Small intestine (tissue), 7 donors: ENCODE results near the gene COL5A1. TPM values are rescaled to one million over a fixed set of nuclear protein-coding genes. Genes with fewer than 3 reads are reported as not detected.

Experiments used
- DNase-seq, 2 donors: peaks; one replicate each; pipeline versions ENCODE4 v3.0.0 to v3.0.0-alpha.2; 2013
- FAIRE-seq: peaks from 2 replicates; lab custom pipeline; 2012; peaks lifted over from hg19 to GRCh38; lab: Jason Lieb, UNC
- H3K27ac ChIP-seq, 3 donors: one replicate each; pipeline ENCODE4 v1.5.1; 2013; ENCODE audit warnings: low read length in 2 of 3, mild to moderate bottlenecking in 2 of 3, control low read depth in 1 of 3, inconsistent platforms in 1 of 3, low read depth in 1 of 3, moderate library complexity in 1 of 3
- H3K27me3 ChIP-seq, 3 donors: one replicate each; pipeline ENCODE4 v1.6.1; 2013; ENCODE audit warnings: low read length in 3 of 3, inconsistent platforms in 1 of 3; ENCODE audit not compliant: control insufficient read depth in 3 of 3, insufficient read depth in 3 of 3
- H3K36me3 ChIP-seq, 3 donors: one replicate each; pipeline ENCODE4 v1.6.1; 2013; ENCODE audit warnings: low read length in 3 of 3, inconsistent platforms in 1 of 3, low read depth in 1 of 3, mild to moderate bottlenecking in 1 of 3, moderate library complexity in 1 of 3; ENCODE audit not compliant: control insufficient read depth in 3 of 3, insufficient read depth in 2 of 3
- H3K4me1 ChIP-seq, 3 donors: one replicate each; pipeline ENCODE4 v1.6.1; 2013; ENCODE audit warnings: low read length in 2 of 3, inconsistent platforms in 1 of 3, low read depth in 1 of 3, mild to moderate bottlenecking in 1 of 3, moderate library complexity in 1 of 3; ENCODE audit not compliant: control insufficient read depth in 3 of 3, insufficient read depth in 2 of 3
- H3K4me3 ChIP-seq, 3 donors: one replicate each; pipeline ENCODE4 v1.5.1; 2013; ENCODE audit warnings: low read length in 3 of 3, control low read depth in 1 of 3, inconsistent platforms in 1 of 3, low read depth in 1 of 3, mild to moderate bottlenecking in 1 of 3, moderate library complexity in 1 of 3
- H3K9me3 ChIP-seq, 2 donors: one replicate each; pipeline ENCODE4 v1.6.1; 2013; ENCODE audit warnings: low read depth in 1 of 2, low read length in 1 of 2; ENCODE audit not compliant: control insufficient read depth in 2 of 2, insufficient read depth in 1 of 2
- WGBS, 3 donors: extraction: QIAGEN DNeasy Blood & Tissue Kit; methylation state at CpG; one replicate each; pipeline ENCODE4 v1.1.7; 2013; 5-methylcytosine and 5-hydroxymethylcytosine counted together
- polyA plus RNA-seq, 4 donors: library from polyadenylated mRNA; stranded (reverse) in 3 of 4; unstranded in 1 of 4; fragments of 200-250 nt in 3 of 4; fragments of 120-200 nt in 1 of 4; gene quantifications; one replicate each; pipeline versions ENCODE4 v1.2.1 to v1.2.3, GENCODE V29; 2013
- donor health status: healthy with polysubstance abuse.
- donor health status: control.
- donor health status: control.
- donor health status: Bipolar disorder and iron deficiency.
- donor health status: healthy.

COL5A1 gene
- polyA plus RNA-seq, 4 donors, result 0.22 to 54.0 (median 5.4) TPM

DNA sequence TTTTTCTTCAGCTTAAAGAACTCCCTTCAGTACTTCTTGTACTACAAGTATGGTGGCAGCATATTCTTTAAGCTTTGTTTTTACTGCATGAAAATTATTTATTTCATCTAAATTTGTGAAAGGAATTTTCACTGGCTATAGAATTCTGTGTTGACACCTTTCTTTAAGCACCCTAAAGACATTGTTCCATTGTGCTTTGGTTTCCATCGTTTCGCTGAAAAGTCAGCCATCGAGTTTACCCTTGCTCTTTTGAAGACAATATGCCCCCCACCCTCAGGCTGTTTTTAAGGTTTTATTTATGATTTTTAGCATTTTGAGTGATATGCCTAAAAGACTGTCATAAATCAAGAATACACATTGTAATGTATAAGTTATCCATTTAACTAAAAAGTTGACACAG is 27.3 kb upstream of the COL5A1 start:
- FAIRE-seq (no peak), DNase-seq (no peak)
- no peaks in the 10 kb centered on the region for H3K27me3 ChIP-seq
- no peak overlapping the region for H3K27ac ChIP-seq
- WGBS, 3 donors, result 92 to 97% (median 94%) methylated on average over 3 of the region's 3 CpGs
- no peaks in the 10 kb centered on the region for H3K9me3 ChIP-seq
- H3K4me3 ChIP-seq, result no peak overlapping the region
- H3K36me3 ChIP-seq, result no peaks in the 10 kb centered on the region
- no peaks in the 10 kb centered on the region for H3K4me1 ChIP-seq

DNA sequence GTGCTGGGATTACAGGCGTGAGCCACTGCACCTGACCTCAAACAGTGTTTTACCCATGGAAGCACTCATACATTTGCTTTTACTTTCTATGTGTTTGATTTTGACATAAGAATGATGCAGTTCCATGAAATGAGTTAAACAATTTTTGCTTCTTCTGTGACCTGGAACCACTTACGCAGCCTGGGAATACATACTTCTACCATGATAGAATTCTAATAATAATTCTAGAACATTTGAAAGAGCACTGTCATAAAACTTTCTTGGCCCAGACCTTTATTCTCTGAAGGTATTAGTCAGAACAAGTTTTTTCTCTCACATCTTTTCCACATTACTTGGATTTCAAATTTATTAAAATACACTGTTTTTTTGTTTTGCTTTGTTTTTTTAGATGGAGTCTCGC is 25.3 kb upstream of the COL5A1 start:
- Histone ChIP-seq H3K36me3 (no peaks in the 10 kb centered on the region), H3K9me3 (no peaks in the 10 kb centered on the region), H3K4me1 (no peaks in the 10 kb centered on the region), H3K4me3 (no peak overlapping the region), H3K27me3 (no peaks in the 10 kb centered on the region), H3K27ac (no peak overlapping the region)
- no peak for DNase-seq
- WGBS, 3 donors, result 81 to 90% (median 82%) methylated on average over 3 of the region's 3 CpGs
- FAIRE-seq, result no peak

DNA sequence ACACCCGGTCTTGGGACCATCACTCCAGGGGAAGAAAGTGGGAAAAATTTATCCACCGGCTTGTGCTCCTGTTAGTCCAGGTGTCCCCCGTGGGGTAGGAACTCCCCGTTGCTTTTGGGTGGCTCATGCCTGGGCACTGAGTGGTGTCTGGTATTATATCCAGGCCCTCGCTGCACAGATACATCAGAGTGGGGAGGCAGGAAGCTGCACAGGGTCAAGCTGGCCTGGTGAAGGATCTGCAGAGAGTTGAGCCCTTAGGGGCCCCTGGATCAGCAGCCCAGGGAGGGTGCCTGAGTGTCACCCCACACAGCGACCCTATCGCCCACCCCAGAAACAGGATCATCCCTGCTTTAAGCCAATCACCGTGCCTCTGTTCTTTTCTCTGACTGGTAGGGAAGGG is 24.4 kb upstream of the COL5A1 start:
- no peak for FAIRE-seq
- WGBS, 3 donors, result 82 to 90% (median 85%) methylated on average over 8 of the region's 8 CpGs
- Histone ChIP-seq H3K36me3 (no peaks in the 10 kb centered on the region), H3K27me3 (no peaks in the 10 kb centered on the region), H3K4me3 (no peak overlapping the region), H3K4me1 (no peaks in the 10 kb centered on the region), H3K27ac (no peak overlapping the region), H3K9me3 (no peaks in the 10 kb centered on the region)
- no peak for DNase-seq

DNA sequence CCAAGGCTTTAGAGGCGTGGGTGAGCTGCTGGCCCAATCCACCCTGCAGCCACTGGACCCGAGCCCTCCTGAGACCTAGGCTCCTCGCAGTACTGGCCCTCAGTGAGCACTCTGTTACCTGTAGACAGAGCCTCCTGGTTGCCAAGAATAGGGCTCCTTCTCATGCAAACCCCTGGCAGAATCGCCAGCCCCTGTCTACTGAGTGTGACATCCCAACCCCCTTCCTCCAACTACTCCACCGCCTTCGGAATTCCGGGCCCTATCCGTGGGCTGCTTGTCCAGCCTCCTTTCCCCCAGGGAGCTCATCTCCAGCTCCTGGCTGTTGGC is 23.8 kb upstream of the COL5A1 start:
- H3K4me1 ChIP-seq, result no peaks in the 10 kb centered on the region
- WGBS, 3 donors, result 68 to 76% (median 75%) methylated on average over 8 of the region's 8 CpGs
- H3K27ac ChIP-seq, result no peak overlapping the region
- no peak for FAIRE-seq
- H3K4me3 ChIP-seq, result no peak overlapping the region
- no peak for DNase-seq
- H3K27me3 ChIP-seq, result no peaks in the 10 kb centered on the region
- no peaks in the 10 kb centered on the region for H3K36me3 ChIP-seq
- no peaks in the 10 kb centered on the region for H3K9me3 ChIP-seq

DNA sequence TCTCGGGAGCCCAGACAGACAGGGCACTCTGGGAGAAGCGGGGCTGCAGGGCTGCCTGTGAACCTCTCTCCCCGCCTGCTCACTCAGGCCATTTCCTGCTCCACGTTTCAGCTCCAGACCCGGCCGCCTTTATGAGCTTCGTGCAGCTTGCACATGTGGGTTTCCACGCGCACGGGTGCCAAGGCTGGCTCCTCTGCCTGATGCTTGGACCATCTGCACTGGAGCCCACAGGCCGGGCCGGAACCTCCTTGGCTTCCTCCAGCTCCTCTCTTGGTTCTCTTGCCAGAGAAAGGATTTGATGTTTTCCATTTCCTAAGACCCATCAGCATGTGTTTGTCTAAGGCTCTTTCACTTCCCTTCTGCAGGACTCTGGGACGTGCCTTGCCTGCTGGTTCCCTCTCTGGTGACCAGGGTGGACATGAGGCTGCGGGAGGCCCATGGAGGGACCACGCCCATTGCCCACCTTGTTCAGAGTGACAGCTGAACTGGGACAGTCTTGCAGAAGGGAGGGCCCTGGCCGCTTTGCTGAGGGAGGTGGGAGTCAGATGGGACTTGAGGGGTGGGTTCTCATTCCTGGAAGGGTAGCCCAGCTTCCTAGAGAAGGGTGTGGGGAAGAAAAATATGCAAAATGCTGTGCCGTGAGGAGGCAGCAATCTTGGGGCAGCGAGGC is 23.3 kb upstream of the COL5A1 start:
- Histone ChIP-seq H3K27ac (no peak overlapping the region), H3K4me1 (no peaks in the 10 kb centered on the region), H3K9me3 (no peaks in the 10 kb centered on the region), H3K4me3 (no peak overlapping the region), H3K27me3 (no peaks in the 10 kb centered on the region), H3K36me3 (no peaks in the 10 kb centered on the region)
- DNase-seq (no peak), FAIRE-seq (no peak)
- 56 to 69% (median 68%) methylated on average over 18 of the region's 18 CpGs for WGBS, 3 donors

DNA sequence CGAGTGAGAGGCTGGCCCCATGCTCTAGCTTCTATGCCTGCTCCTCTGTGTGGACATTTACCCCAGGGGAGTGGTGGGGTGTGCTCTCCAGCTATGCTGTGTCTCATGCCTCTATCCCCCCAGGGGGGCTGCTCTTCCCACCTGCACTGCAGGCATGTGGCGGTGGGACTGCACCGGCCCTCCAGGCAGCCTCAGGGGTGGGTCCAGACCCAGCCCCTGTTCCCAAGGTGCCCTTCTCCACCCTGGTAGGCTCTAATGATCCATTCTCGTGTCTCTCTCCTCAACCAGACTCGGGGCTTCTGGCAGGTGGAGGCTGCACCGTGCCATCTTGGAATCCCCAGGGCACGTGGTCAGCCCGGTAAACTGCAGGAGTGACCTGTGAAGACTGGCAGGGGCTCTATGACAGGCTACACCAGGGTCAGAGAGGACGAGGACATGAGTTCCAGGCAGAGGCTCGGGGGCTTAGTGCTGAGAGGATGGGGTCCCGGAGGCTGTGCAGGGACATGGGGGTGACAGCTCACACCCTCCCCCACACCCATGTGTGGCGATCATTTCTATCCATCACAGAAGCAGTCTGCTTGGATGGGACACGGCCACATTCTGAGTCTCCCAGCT is 22.7 kb upstream of the COL5A1 start:
- H3K4me1 ChIP-seq, result no peaks in the 10 kb centered on the region
- no peaks in the 10 kb centered on the region for H3K9me3 ChIP-seq
- DNase-seq, result no peak
- H3K27ac ChIP-seq, result no peak overlapping the region
- no peak for FAIRE-seq
- no peak overlapping the region for H3K4me3 ChIP-seq
- H3K27me3 ChIP-seq, result no peaks in the 10 kb centered on the region
- WGBS, 3 donors, result 66 to 85% (median 67%) methylated on average over 12 to 13 of the region's 13 CpGs
- no peaks in the 10 kb centered on the region for H3K36me3 ChIP-seq

DNA sequence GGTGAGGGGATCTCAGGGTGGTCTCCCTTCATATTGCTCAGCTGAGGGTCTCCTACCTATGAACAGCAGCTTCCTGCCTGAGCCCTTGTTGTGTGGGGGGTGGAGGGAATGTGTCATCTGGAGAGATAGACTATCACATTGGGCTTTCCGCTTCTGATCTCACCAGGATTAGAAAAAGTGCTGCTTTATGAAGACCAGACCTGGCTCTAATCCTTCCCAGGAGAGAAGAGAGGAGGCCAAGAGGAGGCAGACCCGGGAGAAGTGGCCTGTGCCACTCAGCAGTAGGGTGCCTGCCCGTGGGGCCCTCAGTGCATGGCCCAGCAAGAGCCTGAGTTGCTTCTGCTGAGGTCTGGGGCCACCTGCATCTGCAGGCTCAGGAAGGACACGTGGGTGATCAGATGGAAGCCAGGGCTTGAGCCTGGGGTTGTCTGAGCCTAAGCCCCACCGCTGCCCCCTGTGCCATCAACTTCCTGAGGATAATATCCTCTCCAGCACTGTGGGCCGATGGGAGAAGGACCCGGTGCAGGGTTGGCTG is 22.1 kb upstream of the COL5A1 start:
- no peaks in the 10 kb centered on the region for H3K36me3 ChIP-seq
- FAIRE-seq, result no peak
- H3K4me3 ChIP-seq, result no peak overlapping the region
- H3K27ac ChIP-seq, result no peak overlapping the region
- no peaks in the 10 kb centered on the region for H3K27me3 ChIP-seq
- no peak for DNase-seq
- H3K4me1 ChIP-seq, result no peaks in the 10 kb centered on the region
- WGBS, 3 donors, result 57 to 80% (median 60%) methylated on average over 7 of the region's 7 CpGs
- H3K9me3 ChIP-seq, result no peaks in the 10 kb centered on the region

DNA sequence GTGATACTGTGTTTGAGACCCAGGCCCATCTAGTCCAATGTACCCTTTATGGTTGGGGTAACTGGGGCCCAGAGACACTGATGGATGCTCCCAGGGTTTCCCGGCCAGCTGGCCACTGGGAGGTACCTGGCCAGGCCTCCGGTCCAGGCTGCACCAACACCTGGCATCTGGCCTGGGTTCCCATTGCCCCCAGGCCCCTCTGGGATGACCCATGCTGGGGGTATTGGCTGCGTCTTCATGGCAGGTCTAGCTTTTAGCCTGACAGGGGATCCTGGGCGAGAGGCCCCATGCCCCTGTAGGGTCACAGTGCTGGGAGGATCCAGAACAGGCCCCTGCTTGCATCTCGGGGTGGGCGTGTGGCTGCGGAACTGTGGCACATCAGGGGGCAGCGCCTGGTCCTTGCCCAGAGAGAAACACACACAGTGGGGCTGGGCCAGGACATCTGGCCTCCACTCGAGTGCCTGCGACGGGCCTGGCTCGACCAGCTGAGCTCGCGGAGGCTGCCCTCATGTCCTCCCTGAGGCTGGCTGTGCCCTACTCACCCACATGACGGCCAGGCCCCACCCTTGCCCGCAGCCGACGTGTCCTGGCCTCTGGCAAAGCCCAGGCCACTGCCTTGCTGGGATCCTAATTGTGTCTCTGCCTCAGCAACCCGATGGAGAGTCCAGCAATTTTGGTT is 21.5 kb upstream of the COL5A1 start:
- DNase-seq (no peak), FAIRE-seq (no peak)
- Histone ChIP-seq H3K4me1 (no peaks in the 10 kb centered on the region), H3K36me3 (no peaks in the 10 kb centered on the region), H3K27ac (no peak overlapping the region), H3K4me3 (no peak overlapping the region), H3K9me3 (no peaks in the 10 kb centered on the region), H3K27me3 (no peaks in the 10 kb centered on the region)
- WGBS, 3 donors, result 76 to 87% (median 82%) methylated on average over 19 of the region's 19 CpGs
